GM18526 (cell line): ENCODE results near the gene FRS2.

ENCODE experiments used
- POLR2A ChIP-seq: IDR thresholded peaks from 3 replicates; pipeline ENCODE4 v1.6.1; 2011; ENCODE audit not compliant: insufficient read length; ENCODE audit errors: extremely low read depth

The FRS2 gene

GRCh38 chr12:69600804-69601203 lies 130.6 kb downstream of the FRS2 start:
- no peak for TF ChIP-seq POLR2A

DNA sequence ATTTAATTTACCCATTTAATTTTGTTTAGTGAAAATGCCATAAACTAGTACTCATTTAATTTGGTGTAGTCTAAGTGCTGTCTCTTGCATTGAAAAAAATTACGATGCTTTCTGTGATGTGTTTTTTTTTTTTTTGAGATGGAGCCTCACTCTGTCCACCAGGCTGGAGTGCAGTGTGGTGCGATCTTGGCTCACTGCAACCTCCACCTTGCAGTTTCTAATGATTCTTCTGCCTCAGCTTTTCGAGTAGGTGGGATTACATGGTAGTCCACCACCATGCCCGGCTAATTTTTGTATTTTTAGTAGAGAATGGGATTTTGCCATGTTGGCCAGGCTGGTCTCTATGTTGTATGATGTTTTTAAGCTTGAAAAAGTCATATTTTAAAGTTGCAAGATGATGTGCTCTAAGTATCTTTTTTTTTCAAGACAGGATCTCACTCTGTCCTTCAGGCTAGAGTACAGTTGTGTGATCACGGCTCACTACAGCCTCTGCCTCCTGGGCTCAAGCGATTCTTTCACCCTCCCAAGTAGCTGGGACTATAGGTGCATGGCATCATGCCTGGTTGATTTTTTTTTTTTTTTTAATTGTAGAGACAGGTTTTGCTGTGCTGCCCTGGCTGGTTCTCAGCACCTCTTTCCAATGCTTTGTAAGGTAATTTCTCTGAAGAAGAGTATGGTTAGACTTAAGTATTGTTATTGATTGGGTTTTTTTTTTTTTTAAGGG lies 131.9 kb downstream of the FRS2 start:
- no peak for TF ChIP-seq POLR2A

DNA sequence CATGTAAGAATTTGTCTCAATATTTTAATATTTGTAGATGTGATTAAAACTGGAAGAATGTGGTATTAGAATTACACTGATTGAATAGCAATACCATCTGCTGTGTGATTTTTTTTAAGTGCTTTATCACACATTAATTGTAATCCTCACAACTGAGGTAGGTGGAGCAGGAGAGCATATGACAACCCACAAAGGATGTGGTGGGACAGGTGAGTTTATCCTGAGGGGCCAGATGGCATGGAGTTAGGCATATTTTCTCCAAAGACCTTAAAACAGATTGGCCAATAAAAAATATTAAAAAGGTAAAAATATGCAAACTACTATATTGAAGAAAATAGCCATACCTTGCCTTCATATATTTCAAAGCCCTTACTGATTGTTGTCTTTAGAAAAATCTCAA lies 132.8 kb downstream of the FRS2 start:
- TF ChIP-seq POLR2A = no peak

GRCh38 chr12:69608114-69608513 lies 137.9 kb downstream of the FRS2 start:
- TF ChIP-seq POLR2A = no peak

GRCh38 chr12:69610126-69610525 lies 139.9 kb downstream of the FRS2 start:
- no peak for TF ChIP-seq POLR2A

DNA sequence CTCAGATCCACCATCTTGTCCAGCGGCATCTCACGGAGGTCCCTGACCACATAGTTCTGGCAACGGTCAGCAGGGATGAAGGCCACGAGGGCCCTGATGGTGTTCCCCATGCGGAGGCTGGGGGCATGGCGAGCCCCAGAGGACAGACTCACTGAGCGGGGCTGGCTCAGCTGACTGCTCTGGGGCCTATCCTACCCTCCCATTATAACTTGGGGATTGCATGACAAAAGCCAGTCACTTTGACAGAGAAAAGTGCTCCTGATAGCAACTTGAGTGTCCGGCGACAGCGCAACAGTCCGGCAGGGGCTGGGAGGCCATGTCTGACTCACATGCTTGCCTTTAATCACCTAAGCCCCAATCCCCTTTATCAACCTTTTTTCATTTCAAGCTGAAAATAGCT lies 140.5 kb downstream of the FRS2 start, which contains the start of gene LRRC10:
LRRC10 (minus strand) TSS at position 179 of the 400 bp plus-strand sequence; CDS start at position 110, 69 bp downstream.
- TF ChIP-seq POLR2A = no peak

- TF ChIP-seq POLR2A = no peak
Measured at GRCh38 chr12:69613351-69613750, 143.2 kb downstream of the FRS2 start.

- no peak for TF ChIP-seq POLR2A
Measured at GRCh38 chr12:69616025-69616424, 145.8 kb downstream of the FRS2 start.

GRCh38 chr12:69619050-69619449 lies 148.9 kb downstream of the FRS2 start:
- no peak for TF ChIP-seq POLR2A

DNA sequence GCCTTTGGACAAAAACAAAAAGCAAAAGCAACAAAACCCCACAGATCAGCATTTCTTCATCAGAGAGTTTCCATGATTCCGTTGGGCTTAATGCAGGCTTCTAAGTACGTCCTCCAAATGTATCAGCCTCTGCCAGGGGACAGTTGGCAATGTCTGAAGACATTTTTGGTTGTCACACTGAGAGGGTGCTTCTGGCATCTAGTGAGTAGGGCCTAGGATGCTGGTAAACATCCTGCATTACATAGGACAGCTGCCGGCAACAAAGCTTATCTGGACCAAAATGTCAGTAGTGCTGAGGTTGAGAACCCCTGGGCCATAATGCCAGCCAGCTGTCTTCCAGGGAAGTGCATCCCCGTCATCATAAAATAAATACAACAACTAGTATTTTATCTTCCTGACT lies 149.9 kb downstream of the FRS2 start:
- no peak for TF ChIP-seq POLR2A

GRCh38 chr12:69620921-69621320 lies 150.7 kb downstream of the FRS2 start:
- TF ChIP-seq POLR2A = no peak

- no peak for TF ChIP-seq POLR2A
Measured at GRCh38 chr12:69621551-69621950, 151.4 kb downstream of the FRS2 start.

DNA sequence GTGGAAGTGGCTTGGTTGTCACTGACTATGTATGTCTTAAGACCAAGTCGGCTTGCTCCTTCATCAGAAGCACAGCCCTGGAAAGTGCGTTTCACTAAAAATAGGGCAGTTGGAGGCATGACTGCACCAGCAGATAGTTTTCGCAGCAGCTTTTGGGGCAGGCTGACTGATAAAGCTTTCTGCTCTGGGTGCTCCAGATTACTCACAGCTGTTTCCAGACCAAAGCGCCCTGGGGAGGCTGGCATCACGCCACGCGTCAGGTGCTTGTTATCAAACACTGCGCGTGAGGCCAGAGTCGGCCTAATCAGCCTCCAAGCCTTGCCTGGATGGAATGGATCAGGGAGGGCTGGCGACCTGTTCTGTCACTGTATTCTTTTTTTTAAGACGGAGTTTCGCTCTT lies 153.8 kb downstream of the FRS2 start:
- no peak for TF ChIP-seq POLR2A

DNA sequence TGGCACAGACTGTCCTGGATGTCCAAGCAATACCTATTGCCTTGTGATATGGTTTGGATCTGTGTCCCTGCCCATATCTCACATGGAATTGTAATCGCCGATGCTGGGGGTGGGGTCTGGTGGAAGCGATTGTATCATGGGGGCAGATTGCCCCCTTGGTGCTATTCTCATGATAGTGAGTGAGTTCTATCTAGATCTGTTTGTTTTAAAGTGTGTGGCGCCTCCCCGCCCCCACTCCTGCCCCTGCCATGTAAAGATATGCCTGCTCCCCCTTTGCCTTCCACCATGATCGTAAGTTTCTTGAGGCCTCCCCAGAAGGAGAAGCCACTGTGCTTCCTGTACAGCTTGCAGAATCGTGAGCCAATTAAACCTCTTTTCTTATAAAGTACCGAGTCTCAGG lies 157.3 kb downstream of the FRS2 start:
- TF ChIP-seq POLR2A = no peak
